ENCODE measurements around the gene NKX6-1.

The NKX6-1 gene

DNA sequence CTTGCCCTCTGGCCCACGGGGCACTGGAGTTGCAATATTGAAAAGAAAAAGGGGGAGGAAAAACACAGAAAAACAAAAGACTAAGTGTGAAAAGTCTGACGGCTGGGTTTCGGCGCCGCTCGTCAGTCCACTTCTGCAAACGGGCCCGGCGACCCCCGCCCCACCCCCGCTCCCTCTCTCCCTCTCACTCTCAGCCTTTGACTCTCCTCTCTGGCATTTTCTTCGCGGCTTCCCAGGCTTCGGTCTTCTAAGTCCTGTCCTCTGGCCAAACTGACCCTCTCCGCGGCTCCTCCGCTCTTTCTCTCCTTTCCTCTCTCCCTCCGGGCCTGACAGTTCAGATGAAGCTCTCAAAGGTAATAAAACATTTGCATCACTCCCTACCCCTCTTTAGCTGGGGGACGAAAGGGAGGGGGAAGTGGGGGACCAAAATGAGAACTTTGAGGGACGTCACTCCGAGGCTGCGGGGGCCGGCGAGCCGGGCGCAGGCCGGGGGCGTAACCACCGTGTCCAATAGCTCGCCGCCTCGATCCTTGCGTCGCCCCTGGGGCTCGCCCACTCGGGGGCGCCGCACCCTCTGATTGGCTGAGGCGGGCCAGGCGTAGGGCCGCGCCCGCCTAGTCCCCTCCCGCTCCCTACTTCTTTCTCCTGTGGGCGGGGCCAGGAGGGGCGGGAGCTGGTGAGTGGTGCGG lies at the start of gene NKX6-1:
TSS of gene NKX6-1 (minus strand) at position 358 of the 689 bp plus-strand sequence. CDS start 1,064 bp downstream, outside the sequence.
- Mint-ChIP-seq H3K4me3 (peak within 1 kb of the TSS; percentile 82), H3K27me3 (ENCODE audit: low read depth, poor library complexity) (peaks cover 100% of the 10 kb centered on the region), H3K4me1 (peaks cover 63% of the 10 kb centered on the region), H3K36me3 (ENCODE audit: low read depth) (no peaks in the 10 kb centered on the region), H3K27ac (no peak within 1 kb of the TSS), H3K9me3 (no peaks in the 10 kb centered on the region)
- peak; percentile 90 for DNase-seq
- no peak for TF ChIP-seq CTCF (IDR thresholded peaks at IDR 0.05)

GRCh38 chr4:84547211-84547610 lies 48.1 kb upstream of the NKX6-1 start:
- no peaks in the 10 kb centered on the region for H3K27me3 Mint-ChIP-seq (ENCODE audit: low read depth, poor library complexity)
- no peak for TF ChIP-seq CTCF (IDR thresholded peaks at IDR 0.05)
- no peak overlapping the region for H3K4me3 Mint-ChIP-seq
- H3K36me3 Mint-ChIP-seq (ENCODE audit: low read depth): no peaks in the 10 kb centered on the region
- H3K4me1 Mint-ChIP-seq: no peaks in the 10 kb centered on the region
- H3K9me3 Mint-ChIP-seq: peaks cover 2% of the 10 kb centered on the region
- DNase-seq: no peak
- H3K27ac Mint-ChIP-seq: no peak overlapping the region

GRCh38 chr4:84545093-84545492 lies 46.0 kb upstream of the NKX6-1 start:
- Mint-ChIP-seq H3K9me3 (peaks cover 4% of the 10 kb centered on the region), H3K4me1 (no peaks in the 10 kb centered on the region), H3K27me3 (ENCODE audit: low read depth, poor library complexity) (no peaks in the 10 kb centered on the region), H3K4me3 (no peak overlapping the region), H3K27ac (no peak overlapping the region), H3K36me3 (ENCODE audit: low read depth) (no peaks in the 10 kb centered on the region)
- TF ChIP-seq CTCF (IDR thresholded peaks at IDR 0.05): no peak
- no peak for DNase-seq

- H3K36me3 Mint-ChIP-seq (ENCODE audit: low read depth): peaks cover 3% of the 10 kb centered on the region
- H3K9me3 Mint-ChIP-seq: peaks cover 14% of the 10 kb centered on the region
- TF ChIP-seq CTCF (IDR thresholded peaks at IDR 0.05): no peak
- H3K4me3 Mint-ChIP-seq: no peak overlapping the region
- H3K27ac Mint-ChIP-seq: no peak overlapping the region
- peaks cover 5% of the 10 kb centered on the region for H3K27me3 Mint-ChIP-seq (ENCODE audit: low read depth, poor library complexity)
- peaks cover 10% of the 10 kb centered on the region for H3K4me1 Mint-ChIP-seq
- no peak for DNase-seq
Measured at GRCh38 chr4:84535901-84536300, 36.8 kb upstream of the NKX6-1 start.

- Mint-ChIP-seq H3K9me3 (peaks cover 14% of the 10 kb centered on the region), H3K4me3 (no peak overlapping the region), H3K36me3 (ENCODE audit: low read depth) (peaks cover 3% of the 10 kb centered on the region), H3K27ac (no peak overlapping the region), H3K4me1 (peaks cover 19% of the 10 kb centered on the region), H3K27me3 (ENCODE audit: low read depth, poor library complexity) (peaks cover 5% of the 10 kb centered on the region)
- no peak for TF ChIP-seq CTCF (IDR thresholded peaks at IDR 0.05)
- DNase-seq: no peak
Measured at GRCh38 chr4:84531689-84532088, 32.6 kb upstream of the NKX6-1 start.

DNA sequence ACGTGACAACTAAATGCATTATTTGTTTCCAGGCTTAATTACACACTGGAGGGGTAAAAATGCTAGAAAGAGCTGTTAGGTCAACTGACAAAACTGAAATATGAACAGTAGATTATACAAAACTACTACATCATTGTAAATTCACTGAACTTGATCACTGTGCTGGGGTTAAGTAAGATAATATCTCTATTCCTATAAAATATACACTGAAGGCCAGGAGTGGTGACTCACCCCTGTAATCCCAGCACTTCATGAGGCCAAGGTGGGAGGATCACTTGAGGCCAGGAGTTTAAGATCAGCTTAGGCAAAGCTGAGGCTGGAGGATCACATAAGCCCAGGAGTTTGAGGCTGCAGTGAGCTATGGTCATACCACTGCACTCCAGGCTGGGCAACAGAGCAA lies 31.8 kb upstream of the NKX6-1 start:
- DNase-seq: no peak
- H3K27ac Mint-ChIP-seq: no peak overlapping the region
- H3K9me3 Mint-ChIP-seq: peaks cover 14% of the 10 kb centered on the region
- peaks cover 3% of the 10 kb centered on the region for H3K36me3 Mint-ChIP-seq (ENCODE audit: low read depth)
- H3K27me3 Mint-ChIP-seq (ENCODE audit: low read depth, poor library complexity): peaks cover 5% of the 10 kb centered on the region
- H3K4me1 Mint-ChIP-seq: peaks cover 19% of the 10 kb centered on the region
- H3K4me3 Mint-ChIP-seq: no peak overlapping the region
- TF ChIP-seq CTCF (IDR thresholded peaks at IDR 0.05): no peak
